ENCODE results near the gene CCDC192.

CCDC192 gene

GRCh38 chr5:127962491-127962890 lies 259.3 kb downstream of the CCDC192 start:
- no peak overlapping the region for H3K4me3 ChIP-seq (ENCODE audit: low read depth, low read length)
- DNase-seq = no peak
- no peaks in the 10 kb centered on the region for H3K27me3 ChIP-seq (ENCODE audit: insufficient read depth, low read depth, severe bottlenecking)
- TF ChIP-seq CTCF (IDR thresholded peaks at IDR 0.05; ENCODE audit: low read depth, low read length) = no peak
- no peaks in the 10 kb centered on the region for H3K9me3 ChIP-seq (ENCODE audit: severe bottlenecking)
- H3K36me3 ChIP-seq = no peaks in the 10 kb centered on the region
- no peak overlapping the region for H3K27ac ChIP-seq

GRCh38 chr5:127963233-127963632 lies 260.0 kb downstream of the CCDC192 start:
- H3K9me3 ChIP-seq (ENCODE audit: severe bottlenecking) = no peaks in the 10 kb centered on the region
- no peak overlapping the region for H3K27ac ChIP-seq
- H3K27me3 ChIP-seq (ENCODE audit: insufficient read depth, low read depth, severe bottlenecking) = no peaks in the 10 kb centered on the region
- no peaks in the 10 kb centered on the region for H3K36me3 ChIP-seq
- TF ChIP-seq CTCF (IDR thresholded peaks at IDR 0.05; ENCODE audit: low read depth, low read length) = no peak
- H3K4me3 ChIP-seq (ENCODE audit: low read depth, low read length) = no peak overlapping the region
- DNase-seq = no peak

GRCh38 chr5:127963931-127964330 lies 260.7 kb downstream of the CCDC192 start:
- Histone ChIP-seq H3K4me3 (ENCODE audit: low read depth, low read length) (no peak overlapping the region), H3K27me3 (ENCODE audit: insufficient read depth, low read depth, severe bottlenecking) (no peaks in the 10 kb centered on the region), H3K36me3 (no peaks in the 10 kb centered on the region), H3K27ac (no peak overlapping the region), H3K9me3 (ENCODE audit: severe bottlenecking) (no peaks in the 10 kb centered on the region)
- no peak for DNase-seq
- TF ChIP-seq CTCF (IDR thresholded peaks at IDR 0.05; ENCODE audit: low read depth, low read length) = no peak

- H3K9me3 ChIP-seq (ENCODE audit: severe bottlenecking) = no peaks in the 10 kb centered on the region
- no peak overlapping the region for H3K27ac ChIP-seq
- no peak for TF ChIP-seq CTCF (IDR thresholded peaks at IDR 0.05; ENCODE audit: low read depth, low read length)
- no peaks in the 10 kb centered on the region for H3K27me3 ChIP-seq (ENCODE audit: insufficient read depth, low read depth, severe bottlenecking)
- no peak overlapping the region for H3K4me3 ChIP-seq (ENCODE audit: low read depth, low read length)
- DNase-seq = no peak
- no peaks in the 10 kb centered on the region for H3K36me3 ChIP-seq
Observed at GRCh38 chr5:127967323-127967982, 264.3 kb downstream of the CCDC192 start.

- no peak for TF ChIP-seq CTCF (IDR thresholded peaks at IDR 0.05; ENCODE audit: low read depth, low read length)
- Histone ChIP-seq H3K27ac (no peak overlapping the region), H3K4me3 (ENCODE audit: low read depth, low read length) (no peak overlapping the region), H3K27me3 (ENCODE audit: insufficient read depth, low read depth, severe bottlenecking) (no peaks in the 10 kb centered on the region), H3K9me3 (ENCODE audit: severe bottlenecking) (no peaks in the 10 kb centered on the region), H3K36me3 (no peaks in the 10 kb centered on the region)
- DNase-seq = no peak
Observed at GRCh38 chr5:127967983-127968592, 264.9 kb downstream of the CCDC192 start.

GRCh38 chr5:127969002-127969401 lies 265.8 kb downstream of the CCDC192 start:
- no peak for TF ChIP-seq CTCF (IDR thresholded peaks at IDR 0.05; ENCODE audit: low read depth, low read length)
- H3K9me3 ChIP-seq (ENCODE audit: severe bottlenecking) = no peaks in the 10 kb centered on the region
- H3K4me3 ChIP-seq (ENCODE audit: low read depth, low read length) = no peak overlapping the region
- H3K27ac ChIP-seq = no peak overlapping the region
- no peaks in the 10 kb centered on the region for H3K27me3 ChIP-seq (ENCODE audit: insufficient read depth, low read depth, severe bottlenecking)
- H3K36me3 ChIP-seq = no peaks in the 10 kb centered on the region
- DNase-seq = no peak

Data from WERI-Rb-1 (cell line).